ENCODE results near the gene LARP1B. TPM values are rescaled to one million over a fixed set of nuclear protein-coding genes. Genes with fewer than 3 reads are reported as not detected.

The LARP1B gene
- total and polyA plus RNA-seq, 9 of the 15 experiments (the other 6 are each of a cell fraction or from before 2014, with no cell fraction given), result 19.2 to 59.7 (median 37.9) TPM

- TF ChIP-seq AFF1 (IDR thresholded peaks at IDR 0.05; ENCODE audit: low read depth in 1 of 2, partially characterized antibody in 2 of 2), result no peak
- peak; percentile 20 for TF ChIP-seq ZFP36 (IDR thresholded peaks at IDR 0.05; ENCODE audit: low read depth, low read length, partially characterized antibody)
- TF ChIP-seq SPI1 (IDR thresholded peaks at IDR 0.05; ENCODE audit: borderline replicate concordance, low read depth, low read length), result peak; percentile 90
- peak; percentile 83 for TF ChIP-seq C11orf30 (IDR thresholded peaks at IDR 0.05; ENCODE audit: low read depth)
- no peak for TF ChIP-seq POLR3G (IDR thresholded peaks at IDR 0.05; ENCODE audit: extremely low read depth, insufficient read length, insufficient replicate concordance)
- TF ChIP-seq SIRT6 (IDR thresholded peaks at IDR 0.05; ENCODE audit: low read depth, low read length), result no peak
- TF ChIP-seq ZNF695 (CRISPR knock-in tag; IDR thresholded peaks at IDR 0.05), result no peak
- peak; percentile 56; the same call in 1 of the 2 replicates for TF ChIP-seq NBN (IDR thresholded peaks at IDR 0.05; ENCODE audit: low read depth)
- no peak for TF ChIP-seq POLR2G (IDR thresholded peaks at IDR 0.05; ENCODE audit: low read depth, low read length)
- no peak for TF ChIP-seq NR0B1 (IDR thresholded peaks at IDR 0.05; ENCODE audit: partially characterized antibody)
- no peak for TF ChIP-seq ILK (tag; IDR thresholded peaks at IDR 0.05; ENCODE audit: borderline replicate concordance, low read depth)
- TF ChIP-seq ZNF316 (IDR thresholded peaks at IDR 0.05), result peak; percentile 86
- TF ChIP-seq PKNOX1 (IDR thresholded peaks at IDR 0.05), result peak; percentile 72
- TF ChIP-seq ZNF589 (CRISPR knock-in tag; IDR thresholded peaks at IDR 0.05; ENCODE audit: low read depth), result peak; percentile 38; the same call in 1 of the 2 replicates
- TF ChIP-seq ZSCAN29 (IDR thresholded peaks at IDR 0.05), result no peak
- TF ChIP-seq BACH1 (tag; IDR thresholded peaks at IDR 0.05), result peak; percentile 80
- no peak for TF ChIP-seq FOXP4 (CRISPR knock-in tag; IDR thresholded peaks at IDR 0.05; ENCODE audit: borderline replicate concordance)
- TF ChIP-seq HMG20B (CRISPR knock-in tag; IDR thresholded peaks at IDR 0.05), result no peak
Observed at GRCh38 chr4:128177498-128177897, 116.4 kb downstream of the LARP1B start (continued).
